SK-N-SH (cell line): ENCODE data around the gene SND1.

ENCODE experiments used
- CTCF ChIP-seq: fragments of 200-600 bp; sonication (generic); IDR thresholded peaks from 2 replicates; pipeline ENCODE4 v1.6.1; 2017; ENCODE audit warnings: antibody characterized with exemption, mild to moderate bottlenecking, moderate library complexity
- ELF1 ChIP-seq: IDR thresholded peaks from 2 replicates; pipeline ENCODE4 v1.4.0; 2012
- EP300 ChIP-seq, 2 experiments: IDR thresholded peaks; 2 replicates each; pipeline versions ENCODE4 v1.4.0 to v1.6.1; 2012; ENCODE audit warnings: borderline replicate concordance in 1 of 2, low read depth in 1 of 2, low read length in 1 of 2
- FOXJ3 ChIP-seq: sonication (generic); formaldehyde crosslinking; IDR thresholded peaks from 2 replicates; pipeline ENCODE4 v1.5.1; 2020; ENCODE audit warnings: mild to moderate bottlenecking, missing genetic modification reagents
- FOXM1 ChIP-seq: IDR thresholded peaks from 2 replicates; pipeline ENCODE4 v1.4.0; 2012; ENCODE audit warnings: low read depth, mild to moderate bottlenecking
- GABPA ChIP-seq: IDR thresholded peaks from 2 replicates; pipeline ENCODE4 v1.4.0; 2012; ENCODE audit warnings: low read depth, mild to moderate bottlenecking
- POLR2AphosphoS5 ChIP-seq: IDR thresholded peaks from 2 replicates; pipeline ENCODE4 v1.6.1; 2012; ENCODE audit warnings: low read depth, low read length
- RFX5 ChIP-seq: IDR thresholded peaks from 2 replicates; pipeline ENCODE4 v1.6.1; 2012; ENCODE audit warnings: mild to moderate bottlenecking, improper control_type of control experiment, low read length
- TAF1 ChIP-seq: IDR thresholded peaks from 2 replicates; pipeline ENCODE4 v1.6.1; 2012; ENCODE audit warnings: low read depth, mild to moderate bottlenecking, low read length, moderate library complexity, borderline replicate concordance

DNA sequence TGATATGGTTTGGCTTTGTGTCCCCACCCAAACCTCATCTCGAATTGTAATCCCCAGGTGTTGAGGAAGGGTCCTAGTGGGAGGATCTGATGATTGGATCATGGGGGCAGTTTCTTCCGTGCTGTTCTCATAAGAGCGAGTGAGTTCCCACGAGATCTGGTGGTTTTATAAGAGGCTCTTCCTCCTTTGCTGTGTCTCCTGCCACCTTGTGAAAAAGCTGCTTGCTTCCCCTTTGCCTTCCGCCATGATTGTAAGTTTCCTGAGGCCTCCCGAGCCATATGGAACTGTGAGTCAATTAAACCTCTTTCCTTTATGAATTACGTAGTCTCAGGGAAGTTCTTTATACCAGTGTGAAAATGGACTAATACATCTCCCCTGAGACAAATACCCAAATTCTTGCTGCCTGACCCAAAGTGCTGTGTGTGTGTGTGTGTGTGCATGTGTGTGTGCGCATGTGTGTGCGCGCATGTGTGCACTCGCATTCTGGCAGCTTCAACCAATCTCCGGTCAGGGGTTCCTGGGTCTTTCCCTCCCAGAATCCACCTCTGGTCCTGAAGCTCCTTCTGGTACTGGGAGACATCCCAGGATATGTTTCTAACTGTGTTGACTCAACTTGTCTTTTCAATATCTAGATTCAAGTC is 477.4 kb downstream of the SND1 start:
- TF ChIP-seq RFX5 (no peak), POLR2AphosphoS5 (no peak), CTCF (no peak), FOXM1 (no peak), ELF1 (no peak), TAF1 (no peak), EP300 (IDR thresholded peaks at IDR 0.05; ENCODE audit: borderline replicate concordance in 1 of 2, low read depth in 1 of 2, low read length in 1 of 2) (no peak), FOXJ3 (CRISPR knock-in tag) (no peak), GABPA (no peak)
